ENCODE data around the gene OSBPL10.
"Not testable (repeated sequence)": the region's sequence is repeated elsewhere in the genome, so short reads cannot be mapped to it uniquely, and the experiment has no call there.

OSBPL10 gene

GRCh38 chr3:31800436-31800835 lies 180.6 kb downstream of the OSBPL10 start:
- no peak for DNase-seq

- no peak for DNase-seq
Measured at GRCh38 chr3:31798840-31799239, 182.2 kb downstream of the OSBPL10 start.

GRCh38 chr3:31793821-31794220 lies 187.2 kb downstream of the OSBPL10 start:
- no peak for DNase-seq

- DNase-seq, result no peak
Measured at GRCh38 chr3:31791090-31791430, 190.0 kb downstream of the OSBPL10 start.

- DNase-seq, result no peak
Measured at GRCh38 chr3:31790193-31791089, 190.6 kb downstream of the OSBPL10 start.

- DNase-seq, result no peak
Measured at GRCh38 chr3:31789429-31789828, 191.6 kb downstream of the OSBPL10 start.

- DNase-seq, result no peak
Measured at GRCh38 chr3:31785734-31786133, 195.3 kb downstream of the OSBPL10 start.

GRCh38 chr3:31785286-31785685 lies 195.8 kb downstream of the OSBPL10 start:
- DNase-seq, result no peak

- not testable (repeated sequence) for DNase-seq
Measured at GRCh38 chr3:31783851-31784250, 197.2 kb downstream of the OSBPL10 start.

- not testable (repeated sequence) for DNase-seq
Measured at GRCh38 chr3:31782306-31782705, 198.8 kb downstream of the OSBPL10 start.

- no peak for DNase-seq
Measured at GRCh38 chr3:31779514-31779913, 201.5 kb downstream of the OSBPL10 start.

GRCh38 chr3:31777887-31778286 lies 203.2 kb downstream of the OSBPL10 start:
- DNase-seq, result no peak

GRCh38 chr3:31777092-31777491 lies 204.0 kb downstream of the OSBPL10 start:
- no peak for DNase-seq

- DNase-seq, result no peak
Measured at GRCh38 chr3:31776016-31776415, 205.0 kb downstream of the OSBPL10 start.

- no peak for DNase-seq
Measured at GRCh38 chr3:31775383-31775782, 205.7 kb downstream of the OSBPL10 start.

GRCh38 chr3:31772758-31773473 lies 208.1 kb downstream of the OSBPL10 start:
- DNase-seq, result no peak

GRCh38 chr3:31772272-31772671 lies 208.8 kb downstream of the OSBPL10 start:
- no peak for DNase-seq

- DNase-seq, result no peak
Measured at GRCh38 chr3:31770822-31771326, 210.2 kb downstream of the OSBPL10 start.

GRCh38 chr3:31768479-31769125 lies 212.5 kb downstream of the OSBPL10 start:
- peak; percentile 13 to 32 for DNase-seq

GRCh38 chr3:31767920-31768319 lies 213.1 kb downstream of the OSBPL10 start:
- no peak for DNase-seq

GRCh38 chr3:31766669-31767068 lies 214.4 kb downstream of the OSBPL10 start:
- no peak for DNase-seq

GRCh38 chr3:31765871-31766270 lies 215.2 kb downstream of the OSBPL10 start:
- no peak for DNase-seq

- DNase-seq, result no peak
Measured at GRCh38 chr3:31763731-31764130, 217.3 kb downstream of the OSBPL10 start.

Measured in stimulated activated CD4-positive, alpha-beta T cell treated with anti-CD3 and anti-CD28 coated beads, Interleukin-4, amount 100 ng/mL, for 4 hours (primary cell).